ENCODE data around the gene PNPLA7. TPM values are rescaled to one million over a fixed set of nuclear protein-coding genes. Genes with fewer than 3 reads are reported as not detected.
"Not testable (repeated sequence)": the region's sequence is repeated elsewhere in the genome, so short reads cannot be mapped to it uniquely, and the experiment has no call there.

The PNPLA7 gene
- total and polyA plus RNA-seq, 2 of the 13 experiments (the other 11 are each of a cell fraction or from before 2014, with no cell fraction given), result 0.42 to 1.5 TPM

DNA sequence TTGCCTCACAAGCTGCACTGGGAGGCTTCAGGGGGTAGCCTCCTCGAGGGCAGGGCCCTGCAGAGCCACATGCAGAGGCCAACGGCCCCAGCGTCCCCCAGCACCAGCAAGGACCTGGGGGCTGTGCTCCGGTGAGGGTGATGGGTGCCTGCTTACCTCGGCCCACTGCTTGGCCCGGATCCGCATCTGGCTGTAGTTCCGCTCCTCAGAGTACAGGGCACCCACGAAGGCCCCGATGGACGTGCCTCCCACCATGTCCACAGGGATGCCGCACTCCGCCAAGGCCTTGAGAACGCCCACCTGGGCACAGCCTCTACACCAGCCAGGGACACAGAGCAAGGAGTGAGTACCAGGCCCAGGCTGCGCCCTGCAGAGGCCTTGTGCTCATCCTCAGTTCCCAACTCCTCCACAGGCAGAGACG lies 83.0 kb downstream of the PNPLA7 start:
- Histone ChIP-seq H2AFZ (ENCODE audit: low read length) (no peak overlapping the region), H3K4me2 (ENCODE audit: low read depth, low read length) (no peak overlapping the region), H3K79me2 (ENCODE audit: insufficient read depth, low read length) (no peaks in the 10 kb centered on the region), H3K36me3 (replicated peaks in 1 of 2; ENCODE audit: control insufficient read depth in 1 of 2, insufficient read depth in 2 of 2, low read length in 2 of 2) (no peaks in the 10 kb centered on the region), H4K20me1 (ENCODE audit: insufficient read depth, low read length) (no peaks in the 10 kb centered on the region), H3K4me3 (replicated peaks in 1 of 3; ENCODE audit: insufficient read depth in 1 of 3, low read depth in 2 of 3, low read length in 3 of 3) (no peak overlapping the region), H3K9ac (ENCODE audit: insufficient read depth, low read depth, low read length) (no peak overlapping the region), H3K27ac (ENCODE audit: extremely low read length, insufficient read depth, low read length) (no peak overlapping the region), H3K27me3 (ENCODE audit: control insufficient read depth in 1 of 2, insufficient read depth in 2 of 2, low read length in 2 of 2) (peaks cover 0 to 10% of the 10 kb centered on the region in 2 experiments; a peak in 3 of 5 replicates), H3K4me1 (ENCODE audit: insufficient read depth, low read length) (peaks cover 41% of the 10 kb centered on the region), H3K9me3 (ENCODE audit: low read length) (no peaks in the 10 kb centered on the region)
- no peak for FAIRE-seq
- no peak for ATAC-seq
- intact Hi-C loops (cut with micrococcal nuclease; ENCODE audit: unreplicated experiment) (no loop called here), in situ Hi-C loops (cut with HindIII; ENCODE audit: extremely low pct_ligation_motif_present, low pct_unique_long_range_greater_than_20kb) (no loop called here)
- ChIA-PET CTCF (ENCODE audit: low intra/inter-chr PET ratio, low total read pairs) (no interaction called here), POLR2A (no interaction called here)
- no peak for DNase-seq (ENCODE audit: low spot score)
- TF ChIP-seq TCF7 (IDR thresholded peaks at IDR 0.05; ENCODE audit: low read depth) (no peak), ARID2 (CRISPR knock-in tag; IDR thresholded peaks at IDR 0.05; ENCODE audit: borderline replicate concordance) (no peak), POLR2AphosphoS5 (IDR thresholded peaks at IDR 0.05; ENCODE audit: low read depth, low read length) (peak; percentile 2; the same call in 1 of the 2 replicates), ZC3H13 (CRISPR knock-in tag; IDR thresholded peaks at IDR 0.05) (peak; percentile 79)
- TF ChIP-seq, protein P1, sequence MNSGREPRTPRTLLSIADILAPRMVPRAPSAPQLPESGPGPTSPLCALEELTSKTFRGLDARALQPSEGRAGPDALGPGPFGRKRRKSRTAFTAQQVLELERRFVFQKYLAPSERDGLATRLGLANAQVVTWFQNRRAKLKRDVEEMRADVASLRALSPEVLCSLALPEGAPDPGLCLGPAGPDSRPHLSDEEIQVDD (CRISPR knock-in tag; IDR thresholded peaks at IDR 0.05; ENCODE audit: borderline replicate concordance), result 0 out of 2 replicates have a peak, but pooled peaks have one; percentile 52
- WGBS (ENCODE audit: low lambda C conversion rate), result 88% methylated on average over 12 of the region's 16 CpGs
- no TSS peak for BruUV-seq (replicated peaks)

DNA sequence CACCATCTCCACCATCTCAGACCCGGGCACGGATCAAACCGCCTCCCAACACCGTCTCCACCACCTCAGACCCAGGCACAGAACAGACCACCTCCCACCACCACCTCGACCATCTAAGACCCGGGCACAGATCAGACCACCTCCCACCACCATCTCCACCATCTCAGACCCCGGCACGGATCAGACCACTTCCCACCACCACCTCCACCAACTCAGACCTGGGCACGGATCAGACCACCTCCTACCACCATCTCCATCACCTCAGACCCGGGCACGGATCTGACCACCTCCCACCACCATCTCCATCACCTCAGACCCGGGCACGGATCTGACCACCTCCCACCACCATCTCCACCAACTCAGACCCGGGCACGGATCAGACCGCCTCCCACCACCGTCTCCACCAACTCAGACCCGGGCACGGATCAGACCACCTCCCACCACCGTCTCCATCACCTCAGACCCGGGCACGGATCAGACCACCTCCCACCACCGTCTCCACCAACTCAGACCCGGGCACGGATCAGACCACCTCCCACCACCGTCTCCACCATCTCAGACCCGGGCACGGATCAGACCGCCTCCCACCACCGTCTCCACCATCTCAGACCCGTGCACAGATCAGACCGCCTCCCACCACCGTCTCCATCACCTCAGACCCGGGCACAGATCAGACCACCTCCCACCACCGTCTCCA lies 83.7 kb downstream of the PNPLA7 start:
- in situ Hi-C loops (cut with HindIII; ENCODE audit: extremely low pct_ligation_motif_present, low pct_unique_long_range_greater_than_20kb); H3K4me2 ChIP-seq (ENCODE audit: low read depth, low read length); ATAC-seq; DNase-seq (ENCODE audit: low spot score); H3K9me3 ChIP-seq (ENCODE audit: low read length); POLR2A ChIA-PET; H3K79me2 ChIP-seq (ENCODE audit: insufficient read depth, low read length); H3K4me3 ChIP-seq (replicated peaks in 1 of 3; ENCODE audit: insufficient read depth in 1 of 3, low read depth in 2 of 3, low read length in 3 of 3); H2AFZ ChIP-seq (ENCODE audit: low read length); H4K20me1 ChIP-seq (ENCODE audit: insufficient read depth, low read length); FAIRE-seq; H3K9ac ChIP-seq (ENCODE audit: insufficient read depth, low read depth, low read length); CTCF ChIA-PET (ENCODE audit: low intra/inter-chr PET ratio, low total read pairs); H3K27ac ChIP-seq (ENCODE audit: extremely low read length, insufficient read depth, low read length); BruUV-seq (replicated peaks); H3K36me3 ChIP-seq (replicated peaks in 1 of 2; ENCODE audit: control insufficient read depth in 1 of 2, insufficient read depth in 2 of 2, low read length in 2 of 2); H3K27me3 ChIP-seq (ENCODE audit: control insufficient read depth in 1 of 2, insufficient read depth in 2 of 2, low read length in 2 of 2); intact Hi-C loops (cut with micrococcal nuclease; ENCODE audit: unreplicated experiment): not testable (repeated sequence)
- peaks cover 45% of the 10 kb centered on the region for H3K4me1 ChIP-seq (ENCODE audit: insufficient read depth, low read length)
- 76% methylated on average over 35 of the region's 35 CpGs for WGBS (ENCODE audit: low lambda C conversion rate)

Measured in HepG2 (cell line).